Lower lobe of right lung (tissue), 2 donors: ENCODE data around the gene INO80D. TPM values are rescaled to one million over a fixed set of nuclear protein-coding genes. Genes with fewer than 3 reads are reported as not detected.

Source experiments
- ATAC-seq, 2 donors: fragments of 200-7000 bp; cut with Tn5 transposase; one replicate each; pipeline ENCODE4 v1.9.1; 2020 to 2022; ENCODE audit warnings: mild to moderate bottlenecking in 2 of 2, moderate library complexity in 2 of 2
- DNase-seq: peaks from one replicate; pipeline ENCODE4 v3.0.0-alpha.2; 2020
- H3K27ac ChIP-seq: fragments of 200-600 bp; one replicate; pipeline ENCODE4 v1.8.0; 2022
- H3K27me3 ChIP-seq: fragments of 200-600 bp; one replicate; pipeline ENCODE4 v1.8.0; 2022; ENCODE audit warnings: low read depth
- H3K36me3 ChIP-seq: fragments of 200-600 bp; one replicate; pipeline ENCODE4 v1.8.0; 2022; ENCODE audit warnings: mild to moderate bottlenecking
- H3K4me1 ChIP-seq: fragments of 200-600 bp; one replicate; pipeline ENCODE4 v1.8.0; 2022
- H3K4me3 ChIP-seq: fragments of 200-600 bp; one replicate; pipeline ENCODE4 v1.8.0; 2022; ENCODE audit warnings: mild to moderate bottlenecking
- H3K9me3 ChIP-seq: fragments of 200-600 bp; one replicate; pipeline ENCODE4 v1.8.0; 2022
- CTCF ChIP-seq: fragments of 200-600 bp; IDR thresholded peaks from one replicate; pipeline ENCODE4 v1.8.0; 2022; ENCODE audit warnings: antibody characterized with exemption, mild to moderate bottlenecking
- intact Hi-C: fragments of 100-400 bp; cut with DNase I; formaldehyde crosslinking; loops from one replicate; pipeline ENCODE4 v1.11.0; 2022
- total RNA-seq: library from RNA; stranded (reverse); fragmentation: NEBNext Ultra II Directional; extraction: Animal tissue kit (Norgen Biotek cat#: 25700); gene quantifications from one replicate; pipeline ENCODE4 v1.2.1, GENCODE V29; 2021
- donor health status: DM: no; HTN: yes; CAD: no; lungs with severe emphysema.

INO80D gene
- total RNA-seq, 1 donor from 2014 or later = 26.0 TPM

GRCh38 chr2:206011795-206012194 is 74.2 kb downstream of the INO80D start:
- Histone ChIP-seq H3K27ac (no peak overlapping the region), H3K36me3 (peaks cover 64% of the 10 kb centered on the region), H3K4me3 (no peak overlapping the region), H3K4me1 (no peaks in the 10 kb centered on the region), H3K9me3 (no peaks in the 10 kb centered on the region), H3K27me3 (no peaks in the 10 kb centered on the region)
- intact Hi-C loops = no loop called here
- ATAC-seq (no peak), DNase-seq (no peak)
- no peak for TF ChIP-seq CTCF

GRCh38 chr2:206011018-206011614 is 74.9 kb downstream of the INO80D start:
- H3K4me1 ChIP-seq = no peaks in the 10 kb centered on the region
- H3K36me3 ChIP-seq = peaks cover 65% of the 10 kb centered on the region
- peak; percentile 79 to 81 for ATAC-seq
- intact Hi-C loops = no loop called here
- H3K27me3 ChIP-seq = no peaks in the 10 kb centered on the region
- no peak for TF ChIP-seq CTCF
- H3K4me3 ChIP-seq = no peak overlapping the region
- no peak overlapping the region for H3K27ac ChIP-seq
- H3K9me3 ChIP-seq = no peaks in the 10 kb centered on the region
- no peak for DNase-seq

GRCh38 chr2:206004004-206004693 is 81.8 kb downstream of the INO80D start:
- no peak for TF ChIP-seq CTCF
- Histone ChIP-seq H3K36me3 (peaks cover 76% of the 10 kb centered on the region), H3K4me3 (no peak overlapping the region), H3K9me3 (no peaks in the 10 kb centered on the region), H3K4me1 (no peaks in the 10 kb centered on the region), H3K27me3 (no peaks in the 10 kb centered on the region), H3K27ac (no peak overlapping the region)
- DNase-seq (no peak), ATAC-seq (peak; percentile 29 to 48)
- intact Hi-C loops = no loop called here

- no peak for DNase-seq
- Histone ChIP-seq H3K9me3 (no peaks in the 10 kb centered on the region), H3K4me3 (no peak overlapping the region), H3K36me3 (peaks cover 74% of the 10 kb centered on the region), H3K4me1 (no peaks in the 10 kb centered on the region), H3K27ac (no peak overlapping the region), H3K27me3 (no peaks in the 10 kb centered on the region)
- intact Hi-C loops = no loop called here
- TF ChIP-seq CTCF = no peak
- ATAC-seq = no peak
These were observed 83.5 kb downstream of the INO80D start for GRCh38 chr2:206002440-206002839.

- Histone ChIP-seq H3K4me1 (no peaks in the 10 kb centered on the region), H3K4me3 (no peak overlapping the region), H3K9me3 (no peaks in the 10 kb centered on the region), H3K27ac (no peak overlapping the region), H3K36me3 (peaks cover 69% of the 10 kb centered on the region), H3K27me3 (no peaks in the 10 kb centered on the region)
- intact Hi-C loops = no loop called here
- TF ChIP-seq CTCF = no peak
- no peak for DNase-seq
- no peak for ATAC-seq
These were observed 84.1 kb downstream of the INO80D start for GRCh38 chr2:206001912-206002311.
